Skin epidermis (tissue), 12 donors: ENCODE results near the gene TACC3.
A peak's percentile ranks its signal among the peaks of the same experiment; 100 is the strongest.

Experiments used
- H3K27ac ChIP-seq, 21 experiments: fragments of 200-600 bp; sonication (generic) in 11 of 21; one replicate each; pipeline ENCODE4 v1.5.0; 2020; ENCODE audit warnings: mild to moderate bottlenecking in 3 of 21, inconsistent platforms in 2 of 21, moderate library complexity in 2 of 21
- H3K4me3 ChIP-seq, 7 experiments: fragments of 200-600 bp; sonication (generic) in 2 of 7; one replicate each; pipeline ENCODE4 v1.5.0; 2020; ENCODE audit warnings: inconsistent platforms in 2 of 7, mild to moderate bottlenecking in 2 of 7, moderate library complexity in 1 of 7

Gene TACC3

GRCh38 chr4:1783970-1784369, 62.6 kb downstream of the TACC3 start:
- no peak overlapping the region for H3K4me3 ChIP-seq
- H3K27ac ChIP-seq: peak overlapping the region in 12 of 21 experiments; percentile 26 to 88 (median 70)

GRCh38 chr4:1784395-1784788, 63.1 kb downstream of the TACC3 start:
- Histone ChIP-seq H3K27ac (peak overlapping the region in 17 of 21 experiments; percentile 9 to 88 (median 61)), H3K4me3 (no peak overlapping the region)

DNA sequence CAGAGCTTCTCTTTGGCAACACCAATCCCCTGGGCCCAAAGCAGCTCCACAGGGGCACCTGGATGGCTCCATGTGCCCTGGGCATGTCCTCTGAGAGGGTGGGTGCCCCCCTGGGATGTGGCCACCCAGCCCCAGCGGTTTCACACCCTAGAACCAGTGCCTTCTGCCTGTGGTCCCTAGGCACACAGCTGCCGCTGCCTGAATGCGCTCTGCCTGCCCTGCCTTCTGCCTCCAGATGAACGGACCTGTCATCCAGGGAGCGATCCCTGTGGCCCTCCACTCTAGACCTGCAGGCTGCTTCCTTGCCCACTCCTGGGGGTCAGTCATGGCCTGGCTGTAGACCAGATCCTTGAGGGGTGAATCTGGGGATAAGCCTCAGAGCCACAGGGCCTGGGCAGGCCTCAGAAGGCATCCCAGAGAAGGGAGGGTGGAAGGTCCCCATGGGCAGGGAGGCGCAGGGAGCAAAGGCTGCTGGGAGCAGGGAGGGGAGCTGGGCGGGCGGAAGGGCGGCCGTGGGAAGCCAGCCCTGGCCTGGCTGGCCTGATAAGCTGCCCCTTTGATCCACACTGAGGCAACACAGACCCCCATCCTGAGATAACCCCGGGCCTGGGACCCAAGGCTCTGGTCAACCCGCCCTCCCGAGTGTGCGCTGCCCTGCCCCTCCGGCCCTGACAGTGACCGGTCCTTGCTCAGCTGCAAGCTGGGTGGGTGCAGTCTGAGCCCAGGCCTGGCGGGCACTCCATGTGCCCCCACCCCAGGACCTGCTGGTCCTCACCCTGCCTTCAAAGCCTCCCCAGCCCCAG, 63.7 kb downstream of the TACC3 start:
- no peak overlapping the region for H3K4me3 ChIP-seq
- H3K27ac ChIP-seq: peak overlapping the region in 18 of 21 experiments; percentile 9 to 88 (median 64)

- H3K27ac ChIP-seq: peak overlapping the region in 14 of 21 experiments; percentile 9 to 88 (median 68)
- no peak overlapping the region for H3K4me3 ChIP-seq
Measured at GRCh38 chr4:1785592-1785991, 64.3 kb downstream of the TACC3 start.

DNA sequence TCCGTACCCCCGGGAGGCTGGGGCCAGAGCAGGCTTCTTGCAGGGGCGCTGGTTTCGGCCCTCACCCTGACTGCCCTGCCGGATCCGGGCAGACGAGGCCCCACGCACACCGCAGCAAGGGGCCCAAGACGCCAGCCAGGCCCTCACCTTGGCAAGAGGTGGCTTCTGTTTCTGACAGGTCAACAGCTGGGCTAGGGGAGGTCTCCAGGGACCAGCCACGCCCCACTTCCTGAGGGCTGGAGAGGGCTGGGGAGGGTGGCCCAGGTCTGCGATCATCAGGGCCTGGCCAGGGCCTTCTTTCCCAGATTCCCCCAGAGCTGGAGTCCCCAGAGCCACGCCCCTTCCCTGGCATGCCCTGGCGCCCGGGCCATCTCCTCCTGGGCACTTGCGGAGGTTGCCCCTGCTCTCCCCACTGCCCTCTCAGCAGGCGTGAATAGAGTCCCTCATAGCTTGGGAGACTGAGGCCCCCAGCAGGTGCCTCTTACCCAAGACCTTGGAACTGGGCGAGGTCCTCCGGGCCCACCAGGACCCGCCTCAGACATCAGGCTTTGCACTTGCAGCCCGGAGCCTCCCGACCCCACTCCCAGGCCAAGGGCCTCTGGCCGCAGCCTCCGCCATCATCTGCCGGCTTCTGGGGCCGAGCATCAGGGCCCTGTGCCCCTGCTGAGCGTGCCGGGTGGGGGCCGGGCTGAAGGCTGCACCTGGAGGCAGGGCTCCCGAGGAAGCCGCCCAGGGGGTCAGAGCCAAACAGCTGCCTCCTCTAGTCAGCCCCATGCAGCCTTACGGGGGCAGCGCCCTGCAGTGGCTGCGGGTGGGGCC, 65.4 kb downstream of the TACC3 start:
- Histone ChIP-seq H3K4me3 (no peak overlapping the region), H3K27ac (peak overlapping the region in 6 of 21 experiments; percentile 25 to 88 (median 70))

GRCh38 chr4:1787411-1788077, 66.2 kb downstream of the TACC3 start:
- Histone ChIP-seq H3K4me3 (no peak overlapping the region), H3K27ac (peak overlapping the region in 10 of 21 experiments; percentile 4 to 88 (median 60))

DNA sequence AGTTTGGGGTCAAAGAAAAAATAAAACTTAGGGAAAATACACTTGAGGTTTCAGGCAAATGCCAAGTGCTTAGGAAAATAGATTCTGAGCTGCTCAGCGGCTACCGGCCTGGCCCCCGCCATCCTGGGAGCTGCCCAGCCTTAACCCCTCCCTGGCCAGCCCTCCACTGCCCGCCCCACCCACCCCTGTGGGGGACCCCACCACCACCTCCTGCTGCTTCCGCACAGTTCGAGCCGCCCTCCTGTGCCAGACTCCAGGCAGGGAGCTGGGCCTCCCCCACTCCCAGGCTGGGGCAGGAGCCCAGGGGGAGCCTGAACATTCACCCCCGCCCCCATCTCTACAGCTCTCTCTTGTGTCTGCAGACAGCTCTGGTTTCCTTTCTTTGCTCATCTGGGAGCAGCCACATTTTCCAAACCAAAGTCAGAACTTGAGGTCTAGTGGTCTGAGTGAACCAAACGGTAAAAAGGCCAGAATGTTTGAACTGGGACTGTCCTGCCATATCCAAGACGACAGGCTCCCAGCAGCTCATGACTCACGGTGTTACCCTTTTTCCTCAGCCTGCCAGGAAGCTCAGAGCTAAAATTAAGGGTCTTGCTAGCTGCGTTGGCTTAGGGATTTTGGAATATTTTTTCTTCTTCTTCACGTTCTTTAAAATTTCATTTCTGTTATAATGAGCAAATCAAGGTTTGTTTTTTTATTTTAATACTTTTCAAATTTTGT, 67.1 kb downstream of the TACC3 start:
- Histone ChIP-seq H3K4me3 (no peak overlapping the region), H3K27ac (peak overlapping the region in 11 of 21 experiments; percentile 1 to 75 (median 61))

- H3K27ac ChIP-seq: peak overlapping the region in 12 of 21 experiments; percentile 8 to 75 (median 56)
Measured at GRCh38 chr4:1789552-1789951, 68.2 kb downstream of the TACC3 start.

DNA sequence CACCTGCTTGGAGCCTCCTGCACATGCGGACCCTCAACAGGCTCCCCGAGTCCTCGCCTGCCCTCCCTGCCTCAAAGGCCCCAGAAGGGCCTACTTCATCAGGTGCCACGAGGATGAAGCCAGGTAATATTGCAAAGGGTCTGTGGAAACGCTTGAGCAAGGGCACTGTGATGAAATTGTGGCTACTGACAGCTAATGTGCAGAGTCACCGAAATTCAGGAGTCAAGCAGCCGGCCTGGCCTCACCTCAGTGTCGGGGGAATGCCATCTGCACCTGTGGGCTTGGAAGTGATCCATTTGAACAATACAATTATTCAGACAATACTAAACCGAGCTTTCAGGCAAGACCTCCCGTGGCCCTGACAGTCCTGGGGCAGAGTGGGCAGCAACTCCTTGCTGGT, 68.7 kb downstream of the TACC3 start:
- peak overlapping the region in 8 of 21 experiments; percentile 10 to 75 (median 56) for H3K27ac ChIP-seq
- H3K4me3 ChIP-seq: no peak overlapping the region

More at GRCh38 chr4:1789552-1789951, 68.2 kb downstream of the TACC3 start:
- H3K4me3 ChIP-seq: no peak overlapping the region

GRCh38 chr4:1792158-1792831, 71.0 kb downstream of the TACC3 start:
- no peak overlapping the region for H3K4me3 ChIP-seq
- peak overlapping the region in 2 of 21 experiments; percentile 16 to 38 for H3K27ac ChIP-seq

DNA sequence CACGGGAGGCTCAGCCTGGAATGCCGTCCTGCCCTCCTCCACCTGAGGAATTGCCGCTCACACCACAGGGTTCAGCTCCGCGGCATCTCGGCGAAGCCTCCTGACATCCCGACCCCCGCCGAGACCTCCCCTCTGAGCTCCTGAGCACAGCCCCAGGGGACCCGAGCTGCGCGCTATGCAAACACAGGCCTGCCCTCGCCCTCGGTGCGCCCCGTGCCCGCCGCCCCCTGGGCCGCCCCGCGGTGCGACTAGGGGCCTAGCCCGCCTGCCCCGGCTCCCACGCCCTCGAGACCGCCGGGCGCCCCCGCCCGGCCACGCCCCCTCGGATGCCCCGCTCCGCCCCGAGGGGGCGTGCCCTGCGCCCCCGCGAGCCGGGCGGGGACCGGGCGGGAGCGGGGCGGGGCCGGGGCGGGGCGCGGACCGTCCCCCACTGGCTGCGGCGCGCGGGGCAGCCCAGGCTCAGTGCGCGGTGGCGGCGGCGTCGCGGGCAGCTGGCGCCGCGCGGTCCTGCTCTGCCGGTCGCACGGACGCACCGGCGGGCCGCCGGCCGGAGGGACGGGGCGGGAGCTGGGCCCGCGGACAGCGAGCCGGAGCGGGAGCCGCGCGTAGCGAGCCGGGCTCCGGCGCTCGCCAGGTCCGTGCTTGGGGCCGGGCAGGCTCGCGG, 71.6 kb downstream of the TACC3 start, which contains the start of gene FGFR3:
FGFR3 (plus strand) TSS at position 462 of the 664 bp plus-strand sequence. CDS start 642 bp downstream, outside the sequence.
- peak within 1 kb of the TSS; percentile 42 to 64 (median 60) for H3K4me3 ChIP-seq
- H3K27ac ChIP-seq: peak within 1 kb of the TSS in 18 of 21 experiments; percentile 22 to 90 (median 66)

- Histone ChIP-seq H3K4me3 (peak overlapping the region; percentile 42 to 64 (median 60)), H3K27ac (peak overlapping the region in 9 of 21 experiments; percentile 51 to 90 (median 69))
Measured at GRCh38 chr4:1793496-1793840, 72.1 kb downstream of the TACC3 start.

DNA sequence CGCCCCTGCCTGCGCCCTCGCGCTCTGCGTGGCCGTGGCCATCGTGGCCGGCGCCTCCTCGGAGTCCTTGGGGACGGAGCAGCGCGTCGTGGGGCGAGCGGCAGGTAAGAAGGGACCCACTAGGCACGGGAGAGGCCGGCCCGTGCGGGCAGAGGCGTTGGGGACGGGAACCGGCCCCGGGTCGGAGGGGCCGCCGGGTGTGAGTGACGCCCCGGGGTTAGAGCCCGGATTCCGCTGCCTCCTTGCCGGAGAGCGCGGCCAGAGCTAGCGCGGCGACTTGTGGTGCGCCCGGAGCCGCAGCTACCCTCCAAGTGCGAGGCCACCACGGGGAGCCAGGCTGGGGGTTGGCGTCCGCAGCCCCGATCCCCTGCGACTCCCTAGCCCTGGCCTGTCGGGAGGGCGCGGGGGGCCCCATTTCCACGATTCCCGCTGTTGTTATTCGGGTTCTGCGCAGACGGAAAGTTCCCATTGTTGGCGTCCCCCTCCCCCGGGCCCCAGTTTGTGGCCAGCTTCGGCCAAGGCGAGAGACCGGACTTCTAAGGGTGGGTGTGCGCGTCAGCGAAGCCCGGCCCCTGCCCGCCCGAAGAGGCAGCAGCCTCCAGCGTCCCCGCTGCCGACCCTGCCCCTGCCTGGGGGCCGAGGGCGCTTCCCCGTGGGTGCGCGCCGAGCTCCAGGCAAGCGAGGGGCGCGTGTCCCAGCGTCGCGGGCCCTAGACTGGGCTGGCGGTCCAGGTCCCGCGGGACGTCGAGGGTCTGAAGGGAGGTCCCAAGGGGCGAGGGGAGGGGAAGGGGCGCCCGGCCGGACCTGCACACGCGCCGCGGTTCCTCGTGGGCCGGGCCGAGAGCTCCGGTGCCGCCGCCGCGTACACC, 72.9 kb downstream of the TACC3 start:
- peak overlapping the region in 18 of 21 experiments; percentile 22 to 90 (median 66) for H3K27ac ChIP-seq
- peak overlapping the region; percentile 42 to 64 (median 60) for H3K4me3 ChIP-seq
